ENCODE measurements around the gene TET1. TPM values are rescaled to one million over a fixed set of nuclear protein-coding genes. Genes with fewer than 3 reads are reported as not detected.

TET1 gene
- total RNA-seq, 1 donor from 2014 or later, result 67.3 TPM

DNA sequence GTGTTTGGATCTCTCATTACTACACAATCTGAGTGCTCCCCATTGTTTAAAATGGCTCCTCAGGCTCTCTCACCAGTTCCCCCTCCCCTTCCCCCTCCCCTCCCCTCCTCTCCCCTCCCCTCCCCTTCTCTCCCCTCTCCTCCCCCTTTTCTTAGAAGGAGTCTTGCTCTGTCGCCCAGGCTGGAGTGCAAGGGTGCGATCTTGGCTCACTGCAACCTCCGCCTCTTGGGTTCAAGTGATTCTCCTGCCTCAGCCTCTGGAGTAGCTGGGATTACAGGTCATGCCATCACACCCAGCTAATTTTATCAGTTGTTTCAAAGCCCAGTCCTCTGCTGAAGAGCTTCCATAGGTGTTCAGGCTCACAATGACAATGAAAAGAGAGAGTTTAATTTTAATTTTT is 157.3 kb downstream of the TET1 start:
- Mint-ChIP-seq H3K27ac (no peak overlapping the region), H3K4me1 (peaks cover 7% of the 10 kb centered on the region), H3K36me3 (peaks cover 8% of the 10 kb centered on the region), H3K27me3 (ENCODE audit: insufficient read depth, low read depth) (peaks cover 5% of the 10 kb centered on the region), H3K4me3 (no peak overlapping the region), H3K9me3 (peaks cover 4% of the 10 kb centered on the region)
- no peaks in the 10 kb centered on the region for H4K20me1 ChIP-seq (ENCODE audit: low read depth)
- H3K9me3 ChIP-seq (ENCODE audit: low read depth), result no peaks in the 10 kb centered on the region
- peaks cover 23% of the 10 kb centered on the region for H3F3A ChIP-seq (ENCODE audit: low read depth)
- no peak overlapping the region for H3K4me2 ChIP-seq
- H3K27me3 ChIP-seq, result no peaks in the 10 kb centered on the region
- peaks cover 13% of the 10 kb centered on the region for H3K79me2 ChIP-seq (ENCODE audit: low read depth)
- H3K36me3 ChIP-seq, result no peaks in the 10 kb centered on the region
- peaks cover 4% of the 10 kb centered on the region for H3K4me1 ChIP-seq
- DNase-seq (ENCODE audit: low spot score), result no peak
- no peak overlapping the region for H3K4me3 ChIP-seq
- H3K9ac ChIP-seq, result no peak overlapping the region
- peak overlapping the region; percentile 76 for H2AFZ ChIP-seq (replicated peaks)
- H3K27ac ChIP-seq, result no peak overlapping the region
- no peak for TF ChIP-seq EZH2 (IDR thresholded peaks at IDR 0.05)
- no peak for TF ChIP-seq EZH2phosphoT487 (IDR thresholded peaks at IDR 0.05)
- TF ChIP-seq, protein P1, sequence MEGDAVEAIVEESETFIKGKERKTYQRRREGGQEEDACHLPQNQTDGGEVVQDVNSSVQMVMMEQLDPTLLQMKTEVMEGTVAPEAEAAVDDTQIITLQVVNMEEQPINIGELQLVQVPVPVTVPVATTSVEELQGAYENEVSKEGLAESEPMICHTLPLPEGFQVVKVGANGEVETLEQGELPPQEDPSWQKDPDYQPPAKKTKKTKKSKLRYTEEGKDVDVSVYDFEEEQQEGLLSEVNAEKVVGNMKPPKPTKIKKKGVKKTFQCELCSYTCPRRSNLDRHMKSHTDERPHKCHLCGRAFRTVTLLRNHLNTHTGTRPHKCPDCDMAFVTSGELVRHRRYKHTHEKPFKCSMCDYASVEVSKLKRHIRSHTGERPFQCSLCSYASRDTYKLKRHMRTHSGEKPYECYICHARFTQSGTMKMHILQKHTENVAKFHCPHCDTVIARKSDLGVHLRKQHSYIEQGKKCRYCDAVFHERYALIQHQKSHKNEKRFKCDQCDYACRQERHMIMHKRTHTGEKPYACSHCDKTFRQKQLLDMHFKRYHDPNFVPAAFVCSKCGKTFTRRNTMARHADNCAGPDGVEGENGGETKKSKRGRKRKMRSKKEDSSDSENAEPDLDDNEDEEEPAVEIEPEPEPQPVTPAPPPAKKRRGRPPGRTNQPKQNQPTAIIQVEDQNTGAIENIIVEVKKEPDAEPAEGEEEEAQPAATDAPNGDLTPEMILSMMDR (IDR thresholded peaks at IDR 0.05), result no peak

DNA sequence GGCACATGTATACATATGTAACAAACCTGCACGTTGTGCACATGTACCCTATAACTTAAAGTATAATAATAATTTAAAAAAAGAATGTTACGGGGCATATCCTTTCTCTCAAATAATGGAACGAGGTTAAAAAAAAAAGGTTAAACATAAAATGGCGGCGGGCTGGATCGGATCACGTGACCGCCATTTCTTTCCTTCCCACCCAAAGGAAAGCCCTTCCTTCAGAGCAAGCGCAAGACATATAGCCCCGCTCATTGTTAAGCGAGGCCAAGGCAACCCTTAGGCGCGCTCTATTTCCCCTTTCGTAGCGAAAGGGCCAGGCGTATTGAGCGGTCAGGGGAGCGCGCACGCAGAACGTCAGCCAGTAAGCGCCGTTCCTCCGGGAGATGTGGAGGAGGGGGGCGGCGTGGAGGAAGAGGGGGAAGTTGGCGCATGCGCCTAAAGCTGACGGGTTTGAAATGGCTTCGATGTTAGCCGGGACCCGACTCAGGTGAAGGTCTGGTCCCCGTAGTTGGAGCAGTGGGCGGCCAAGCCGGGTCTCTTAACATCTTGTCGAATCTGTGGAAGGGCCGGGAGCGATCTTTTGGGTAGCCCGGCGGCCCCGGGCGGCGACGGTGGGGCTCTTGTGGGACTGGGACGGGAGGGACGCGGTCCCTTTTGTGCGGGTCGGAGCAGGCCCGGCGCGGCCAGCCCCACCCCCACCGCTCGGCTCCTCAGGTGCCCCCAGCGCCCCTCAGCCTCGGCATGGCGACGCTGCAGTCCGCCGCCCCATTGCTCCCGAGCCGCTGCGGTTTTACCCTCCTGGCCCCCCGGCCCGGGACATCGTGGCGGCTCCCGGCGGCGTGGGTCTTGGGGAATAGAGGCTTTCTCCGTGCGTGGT is 160.9 kb downstream of the TET1 start, which contains the start of gene CCAR1:
Gene CCAR1 (plus strand): TSS at position 447 of the 880 bp plus-strand sequence. CDS start 1,266 bp downstream, outside the sequence.
- H4K20me1 ChIP-seq (ENCODE audit: low read depth), result peaks cover 10% of the 10 kb centered on the region
- Mint-ChIP-seq H3K9me3 (peaks cover 4% of the 10 kb centered on the region), H3K27me3 (ENCODE audit: insufficient read depth, low read depth) (peaks cover 3% of the 10 kb centered on the region), H3K4me3 (peak within 1 kb of the TSS; percentile 99), H3K36me3 (peaks cover 17% of the 10 kb centered on the region), H3K4me1 (peaks cover 12% of the 10 kb centered on the region), H3K27ac (peak within 1 kb of the TSS; percentile 99)
- H3K9me3 ChIP-seq (ENCODE audit: low read depth), result no peaks in the 10 kb centered on the region
- peak within 1 kb of the TSS; percentile 92 for H3K27ac ChIP-seq
- H3F3A ChIP-seq (ENCODE audit: low read depth), result peaks cover 37% of the 10 kb centered on the region
- peak within 1 kb of the TSS; percentile 94 for H3K4me2 ChIP-seq
- peaks cover 9% of the 10 kb centered on the region for H3K4me1 ChIP-seq
- peaks cover 4% of the 10 kb centered on the region for H3K36me3 ChIP-seq
- H3K4me3 ChIP-seq, result peak within 1 kb of the TSS; percentile 95
- H3K9ac ChIP-seq, result peak within 1 kb of the TSS; percentile 82
- peak; percentile 99 for DNase-seq (ENCODE audit: low spot score)
- peak within 1 kb of the TSS; percentile 78 for H2AFZ ChIP-seq (replicated peaks)
- H3K27me3 ChIP-seq, result no peaks in the 10 kb centered on the region
- TF ChIP-seq, protein P1 (IDR thresholded peaks at IDR 0.05), result no peak
- TF ChIP-seq EZH2 (IDR thresholded peaks at IDR 0.05), result no peak
- TF ChIP-seq EZH2phosphoT487 (IDR thresholded peaks at IDR 0.05), result no peak
- peaks cover 49% of the 10 kb centered on the region for H3K79me2 ChIP-seq (ENCODE audit: low read depth)

DNA sequence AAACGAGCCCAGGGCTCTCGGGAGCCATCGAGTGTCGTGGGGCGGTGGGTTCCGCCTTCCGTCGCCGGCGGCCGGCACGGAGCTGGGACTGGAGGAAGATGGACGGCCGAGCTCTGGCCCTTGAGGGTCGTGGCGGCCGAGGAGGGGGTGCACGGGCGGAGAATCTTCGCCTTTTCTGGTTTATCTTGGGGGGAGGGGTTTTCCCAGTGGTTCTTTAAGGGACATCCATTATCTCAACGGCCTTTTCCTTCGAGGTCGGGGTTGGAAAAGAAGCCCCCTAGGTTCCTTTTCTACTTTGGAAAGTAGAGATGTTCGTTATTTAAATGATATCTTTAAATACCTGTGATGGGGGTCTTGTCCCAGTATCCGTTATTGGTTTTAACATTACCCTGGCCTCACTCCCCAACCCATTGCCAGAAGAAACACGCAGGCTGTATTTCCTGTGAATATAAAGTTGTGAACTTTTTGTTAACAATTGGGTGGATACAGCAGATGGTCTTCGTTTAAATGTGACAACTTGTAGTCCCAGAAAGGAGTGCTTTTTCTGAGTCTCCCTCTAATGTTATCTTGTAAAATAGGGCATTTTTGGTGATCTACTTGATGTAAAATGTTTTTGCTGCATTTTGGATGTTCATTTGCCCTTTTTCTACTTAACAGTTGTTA is 161.7 kb downstream of the TET1 start:
- H4K20me1 ChIP-seq (ENCODE audit: low read depth), result peaks cover 17% of the 10 kb centered on the region
- peak overlapping the region; percentile 92 for H3K27ac ChIP-seq
- peaks cover 56% of the 10 kb centered on the region for H3K79me2 ChIP-seq (ENCODE audit: low read depth)
- H3K27me3 ChIP-seq, result no peaks in the 10 kb centered on the region
- peak overlapping the region; percentile 78 for H2AFZ ChIP-seq (replicated peaks)
- H3K4me3 Mint-ChIP-seq, result peak overlapping the region; percentile 99
- H3K4me2 ChIP-seq, result peak overlapping the region; percentile 94
- peaks cover 37% of the 10 kb centered on the region for H3F3A ChIP-seq (ENCODE audit: low read depth)
- H3K4me3 ChIP-seq, result peak overlapping the region; percentile 95
- H3K4me1 ChIP-seq, result peaks cover 9% of the 10 kb centered on the region
- peaks cover 20% of the 10 kb centered on the region for H3K36me3 Mint-ChIP-seq
- H3K4me1 Mint-ChIP-seq, result peaks cover 12% of the 10 kb centered on the region
- peaks cover 4% of the 10 kb centered on the region for H3K36me3 ChIP-seq
- peaks cover 4% of the 10 kb centered on the region for H3K9me3 Mint-ChIP-seq
- no peak for DNase-seq (ENCODE audit: low spot score)
- H3K9ac ChIP-seq, result peak overlapping the region; percentile 82
- no peak for TF ChIP-seq EZH2 (IDR thresholded peaks at IDR 0.05)
- TF ChIP-seq, protein P1 (IDR thresholded peaks at IDR 0.05), result no peak
- TF ChIP-seq EZH2phosphoT487 (IDR thresholded peaks at IDR 0.05), result no peak
- no peaks in the 10 kb centered on the region for H3K9me3 ChIP-seq (ENCODE audit: low read depth)
- peaks cover 2% of the 10 kb centered on the region for H3K27me3 Mint-ChIP-seq (ENCODE audit: insufficient read depth, low read depth)
- peak overlapping the region; percentile 82 for H3K27ac Mint-ChIP-seq
